WTC11 (cell line): Measurements from ENCODE around the gene SGSM2. TPM values are rescaled to one million over a fixed set of nuclear protein-coding genes. Genes with fewer than 3 reads are reported as not detected.

Experiments
- ATAC-seq: fragments of 200-7000 bp; cut with Tn5 transposase; 2 replicates; pipeline ENCODE4 v1.10.0; 2021; ENCODE audit warnings: mild to moderate bottlenecking, moderate library complexity
- CTCF ChIA-PET: fragments of 300-600 bp; sonication (Branson Sonifier 250); formaldehyde crosslinking; loops from one replicate; lab custom pipeline; 2021; ENCODE audit warnings: antibody characterized with exemption; lab: Charles Lee
- POLR2A ChIA-PET: fragments of 350-600 bp; sonication (Branson Sonifier 250); formaldehyde crosslinking; loops from one replicate; lab custom pipeline; 2021; ENCODE audit warnings: antibody characterized with exemption; lab: Charles Lee
- DNase-seq: peaks from one replicate; pipeline ENCODE4 v3.0.0; 2021; ENCODE audit warnings: low spot score
- H3K27ac Mint-ChIP-seq: 2 replicates; pipeline ENCODE4 v1.8.0; 2021; ENCODE audit warnings: mixed read lengths
- H3K27me3 Mint-ChIP-seq: 2 replicates; pipeline ENCODE4 v1.8.0; 2021; ENCODE audit warnings: low read depth, mild to moderate bottlenecking, moderate library complexity, mixed read lengths
- H3K36me3 Mint-ChIP-seq: 2 replicates; pipeline ENCODE4 v1.8.0; 2021; ENCODE audit warnings: mixed read lengths
- H3K4me1 Mint-ChIP-seq: 2 replicates; pipeline ENCODE4 v1.8.0; 2022; ENCODE audit warnings: mixed read lengths
- H3K4me3 Mint-ChIP-seq: 2 replicates; pipeline ENCODE4 v1.8.0; 2021; ENCODE audit warnings: mild to moderate bottlenecking, moderate library complexity, mixed read lengths
- H3K9me3 Mint-ChIP-seq: 2 replicates; pipeline ENCODE4 v1.8.0; 2021; ENCODE audit warnings: mixed read lengths
- ARID4B ChIP-seq: sonication (generic); formaldehyde crosslinking; IDR thresholded peaks from 2 replicates; pipeline ENCODE4 v1.8.0; 2023; ENCODE audit warnings: missing genetic modification reagents, mild to moderate bottlenecking, borderline replicate concordance
- CBFB ChIP-seq: sonication (generic); formaldehyde crosslinking; IDR thresholded peaks from 2 replicates; pipeline ENCODE4 v1.8.1; 2022; ENCODE audit warnings: mild to moderate bottlenecking, low read depth, missing genetic modification reagents
- CREM ChIP-seq: sonication (generic); formaldehyde crosslinking; IDR thresholded peaks from 2 replicates; pipeline ENCODE4 v1.8.1; 2022; ENCODE audit warnings: mild to moderate bottlenecking, missing genetic modification reagents, moderate library complexity
- E2F4 ChIP-seq: sonication (generic); formaldehyde crosslinking; IDR thresholded peaks from 2 replicates; pipeline ENCODE4 v1.8.1; 2022; ENCODE audit warnings: low read depth, mild to moderate bottlenecking, moderate library complexity, missing genetic modification reagents, borderline replicate concordance
- ELF4 ChIP-seq: sonication (generic); formaldehyde crosslinking; IDR thresholded peaks from 2 replicates; pipeline ENCODE4 v1.8.1; 2022; ENCODE audit warnings: low read depth, mild to moderate bottlenecking, moderate library complexity, missing genetic modification reagents
- FOXK1 ChIP-seq: sonication (generic); formaldehyde crosslinking; IDR thresholded peaks from 2 replicates; pipeline ENCODE4 v1.8.0; 2022; ENCODE audit warnings: mild to moderate bottlenecking, moderate library complexity, missing genetic modification reagents
- OVOL2 ChIP-seq: fragments of 250-450 bp; sonication (Bioruptor Pico); IDR thresholded peaks from 2 replicates; pipeline ENCODE4 v1.9.0; 2021; ENCODE audit warnings: mild to moderate bottlenecking, borderline replicate concordance
- SOX15 ChIP-seq: fragments of 250-450 bp; sonication (Bioruptor Pico); IDR thresholded peaks from 2 replicates; pipeline ENCODE4 v1.9.0; 2021; ENCODE audit warnings: mild to moderate bottlenecking
- ZBTB43 ChIP-seq: sonication (generic); formaldehyde crosslinking; IDR thresholded peaks from 2 replicates; pipeline ENCODE4 v1.8.1; 2023; ENCODE audit warnings: mild to moderate bottlenecking, missing genetic modification reagents
- ZMAT4 ChIP-seq: fragments of 250-450 bp; sonication (Bioruptor Pico); IDR thresholded peaks from 2 replicates; pipeline ENCODE4 v1.9.0; 2021; ENCODE audit warnings: mild to moderate bottlenecking
- ZNF138 ChIP-seq: sonication (generic); formaldehyde crosslinking; conservative IDR thresholded peaks from 2 replicates; pipeline ENCODE4 v1.8.1; 2022; ENCODE audit warnings: mild to moderate bottlenecking, moderate library complexity, missing genetic modification reagents
- ZNF219 ChIP-seq: sonication (generic); formaldehyde crosslinking; IDR thresholded peaks from 2 replicates; pipeline ENCODE4 v1.8.0; 2023; ENCODE audit warnings: missing genetic modification reagents, mild to moderate bottlenecking, borderline replicate concordance
- ZNF232 ChIP-seq: sonication (generic); formaldehyde crosslinking; IDR thresholded peaks from 2 replicates; pipeline ENCODE4 v1.8.0; 2022; ENCODE audit warnings: mild to moderate bottlenecking, missing genetic modification reagents
- ZNF281 ChIP-seq: sonication (generic); formaldehyde crosslinking; IDR thresholded peaks from 2 replicates; pipeline ENCODE4 v1.8.0; 2023; ENCODE audit warnings: mild to moderate bottlenecking, missing genetic modification reagents
- ZNF425 ChIP-seq: fragments of 250-450 bp; sonication (Bioruptor Pico); conservative IDR thresholded peaks from 2 replicates; pipeline ENCODE4 v1.9.0; 2021; ENCODE audit warnings: mild to moderate bottlenecking
- total RNA-seq: library from RNA; stranded (reverse); gene quantifications from 3 replicates; pipeline ENCODE4 v1.2.3, GENCODE V29; 2021

The SGSM2 gene
- total RNA-seq, 1 experiment from 2014 or later: 50.3 TPM

GRCh38 chr17:2388020-2388682 is 50.9 kb downstream of the SGSM2 start (continued):
- TF ChIP-seq ZMAT4 (CRISPR knock-in tag) (no peak), ZNF232 (no peak), ELF4 (CRISPR knock-in tag) (no peak)
- TF ChIP-seq, all 79 proteins: peak for 0

GRCh38 chr17:2388683-2389055 is 51.4 kb downstream of the SGSM2 start:
- no peaks in the 10 kb centered on the region for H3K27me3 Mint-ChIP-seq
- ChIA-PET CTCF (interaction anchor here (0.6 to 1.7 kb wide), 5 partner anchors 11 to 1126 kb away, joined by 3 to 8 read pairs (median 4); no protein-coding TSS in a partner anchor), POLR2A (no interaction called here)
- no peaks in the 10 kb centered on the region for H3K9me3 Mint-ChIP-seq
- ATAC-seq: no peak; the same call in 1 of the 2 replicates
- H3K27ac Mint-ChIP-seq: peak overlapping the region; percentile 88
- H3K4me3 Mint-ChIP-seq: no peak overlapping the region
- TF ChIP-seq ZBTB43 (CRISPR knock-in tag) (no peak), ZNF138 (CRISPR knock-in tag) (no peak), OVOL2 (CRISPR knock-in tag) (no peak), ARID4B (no peak), SOX15 (CRISPR knock-in tag) (no peak), ZNF425 (CRISPR knock-in tag) (no peak), CBFB (no peak), ZNF281 (CRISPR knock-in tag) (no peak), E2F4 (no peak), FOXK1 (no peak), CREM (CRISPR knock-in tag) (no peak), ZNF219 (no peak)
- peaks cover 30% of the 10 kb centered on the region for H3K4me1 Mint-ChIP-seq
- no peak for DNase-seq
- H3K36me3 Mint-ChIP-seq: peaks cover 3% of the 10 kb centered on the region; the same call in 1 of the 2 replicates
